ENCODE results near the gene AGO1.

GRCh38 chr1:35915693-35916092, 32.7 kb downstream of the AGO1 start:
- TF ChIP-seq CTCF (IDR thresholded peaks at IDR 0.05; ENCODE audit: low read depth, low read length, poor library complexity, severe bottlenecking), result no peak
- TF ChIP-seq EZH2phosphoT487 (IDR thresholded peaks at IDR 0.05; ENCODE audit: borderline replicate concordance, low read length), result no peak
